Activated naive CD8-positive, alpha-beta T cell treated with anti-CD3 and anti-CD28 coated beads, Interleukin-2, amount 50 U/mL, for 16 hours (primary cell): ENCODE measurements around the gene AHNAK.
"Not testable (repeated sequence)": the region's sequence is repeated elsewhere in the genome, so short reads cannot be mapped to it uniquely, and the experiment has no call there.

Experiments used
- DNase-seq: peaks from one replicate; pipeline ENCODE4 v3.0.0-alpha.2; 2020; ENCODE audit warnings: low read depth, low spot score

Gene AHNAK

GRCh38 chr11:62532096-62532495 is 14.5 kb downstream of the AHNAK start:
- no peak for DNase-seq

- DNase-seq: no peak
Measured at GRCh38 chr11:62516736-62517371, 29.8 kb downstream of the AHNAK start.

- DNase-seq: no peak
Measured at GRCh38 chr11:62514151-62514550, 32.5 kb downstream of the AHNAK start.

- no peak for DNase-seq
Measured at GRCh38 chr11:62513626-62514025, 33.0 kb downstream of the AHNAK start.

GRCh38 chr11:62512961-62513360 is 33.6 kb downstream of the AHNAK start:
- DNase-seq: no peak

- no peak for DNase-seq
Measured at GRCh38 chr11:62508336-62509058, 38.1 kb downstream of the AHNAK start.

GRCh38 chr11:62507125-62507422 is 39.5 kb downstream of the AHNAK start:
- no peak for DNase-seq

- DNase-seq: no peak
Measured at GRCh38 chr11:62506413-62507124, 40.0 kb downstream of the AHNAK start.

GRCh38 chr11:62505440-62506091 is 41.0 kb downstream of the AHNAK start:
- no peak for DNase-seq

- DNase-seq: no peak
Measured at GRCh38 chr11:62505059-62505439, 41.6 kb downstream of the AHNAK start.

- DNase-seq: no peak
Measured at GRCh38 chr11:62504158-62504973, 42.2 kb downstream of the AHNAK start.

GRCh38 chr11:62502030-62502730 is 44.4 kb downstream of the AHNAK start:
- DNase-seq: no peak

- DNase-seq: no peak
Measured at GRCh38 chr11:62501432-62501891, 45.1 kb downstream of the AHNAK start.

GRCh38 chr11:62500650-62501030 is 46.0 kb downstream of the AHNAK start:
- DNase-seq: no peak

- DNase-seq: no peak
Measured at GRCh38 chr11:62499944-62500649, 46.5 kb downstream of the AHNAK start.

- not testable (repeated sequence) for DNase-seq
Measured at GRCh38 chr11:62499311-62499943, 47.2 kb downstream of the AHNAK start.

GRCh38 chr11:62498492-62499286 is 47.9 kb downstream of the AHNAK start:
- DNase-seq: no peak

GRCh38 chr11:62498031-62498430 is 48.6 kb downstream of the AHNAK start:
- no peak for DNase-seq
